ENCODE measurements around the gene FAM107B. TPM values are rescaled to one million over a fixed set of nuclear protein-coding genes. Genes with fewer than 3 reads are reported as not detected.

The FAM107B gene
- total and polyA plus RNA-seq, 2 donors (not counting 3 experiments of a cell fraction or from before 2014, with no cell fraction given), result 39.2 to 176 TPM

GRCh38 chr10:14617852-14618251, 156.8 kb downstream of the FAM107B start:
- Histone ChIP-seq H3K4me3 (replicated peaks in 1 of 3; ENCODE audit: insufficient read depth in 1 of 3, low read depth in 1 of 3, low read length in 3 of 3) (no peak overlapping the region), H2AFZ (ENCODE audit: low read depth, low read length) (no peak overlapping the region), H3K9me1 (replicated peaks; ENCODE audit: control insufficient read depth, extremely low read depth, insufficient read depth, low read length) (no peaks in the 10 kb centered on the region), H3K4me1 (ENCODE audit: control insufficient read depth, extremely low read depth, insufficient read depth, low read length) (peaks cover 21% of the 10 kb centered on the region), H3K27ac (ENCODE audit: insufficient read depth, low read depth, low read length) (no peak overlapping the region), H3K79me2 (ENCODE audit: control insufficient read depth, insufficient read depth, low read length) (no peaks in the 10 kb centered on the region), H3K9me3 (replicated peaks; ENCODE audit: control insufficient read depth, insufficient read depth, low read length) (no peaks in the 10 kb centered on the region), H4K20me1 (replicated peaks; ENCODE audit: control insufficient read depth, extremely low read depth, insufficient read depth, low read length) (no peaks in the 10 kb centered on the region), H3K9ac (replicated peaks; ENCODE audit: extremely low read depth, insufficient read depth, low read length) (no peak overlapping the region), H3K27me3 (ENCODE audit: control insufficient read depth in 2 of 2, insufficient read depth in 2 of 2, low read length in 2 of 2) (no peaks in the 10 kb centered on the region), H3K36me3 (ENCODE audit: control insufficient read depth in 2 of 2, extremely low read depth in 1 of 2, insufficient read depth in 2 of 2, low read length in 2 of 2) (no peaks in the 10 kb centered on the region), H3K4me2 (ENCODE audit: insufficient read depth, low read length) (no peak overlapping the region)
- CTCF ChIA-PET, result interaction anchor here (0.7 to 1.3 kb wide), 2 partner anchors 10 to 318 kb away, joined by 3 to 4 read pairs; no protein-coding TSS in a partner anchor
- TF ChIP-seq MAX (IDR thresholded peaks at IDR 0.05; ENCODE audit: insufficient read depth, insufficient read length), result no peak
- TF ChIP-seq, protein P1, sequence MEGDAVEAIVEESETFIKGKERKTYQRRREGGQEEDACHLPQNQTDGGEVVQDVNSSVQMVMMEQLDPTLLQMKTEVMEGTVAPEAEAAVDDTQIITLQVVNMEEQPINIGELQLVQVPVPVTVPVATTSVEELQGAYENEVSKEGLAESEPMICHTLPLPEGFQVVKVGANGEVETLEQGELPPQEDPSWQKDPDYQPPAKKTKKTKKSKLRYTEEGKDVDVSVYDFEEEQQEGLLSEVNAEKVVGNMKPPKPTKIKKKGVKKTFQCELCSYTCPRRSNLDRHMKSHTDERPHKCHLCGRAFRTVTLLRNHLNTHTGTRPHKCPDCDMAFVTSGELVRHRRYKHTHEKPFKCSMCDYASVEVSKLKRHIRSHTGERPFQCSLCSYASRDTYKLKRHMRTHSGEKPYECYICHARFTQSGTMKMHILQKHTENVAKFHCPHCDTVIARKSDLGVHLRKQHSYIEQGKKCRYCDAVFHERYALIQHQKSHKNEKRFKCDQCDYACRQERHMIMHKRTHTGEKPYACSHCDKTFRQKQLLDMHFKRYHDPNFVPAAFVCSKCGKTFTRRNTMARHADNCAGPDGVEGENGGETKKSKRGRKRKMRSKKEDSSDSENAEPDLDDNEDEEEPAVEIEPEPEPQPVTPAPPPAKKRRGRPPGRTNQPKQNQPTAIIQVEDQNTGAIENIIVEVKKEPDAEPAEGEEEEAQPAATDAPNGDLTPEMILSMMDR (IDR thresholded peaks at IDR 0.05; ENCODE audit: extremely low read depth in 1 of 2, insufficient read depth in 1 of 2, low read depth in 1 of 2, low read length in 2 of 2), result peak in 1 of 2 donors; percentile 5
- TF ChIP-seq JUN (IDR thresholded peaks at IDR 0.05; ENCODE audit: borderline replicate concordance, insufficient read depth, insufficient read length, low read depth), result no peak
- TF ChIP-seq MYC (IDR thresholded peaks at IDR 0.05; ENCODE audit: low read depth, low read length), result no peak
- dilution Hi-C loops (cut with MboI; ENCODE audit: extremely low pct_ligation_motif_present, low sequenced_read_pairs) (no loop called here), intact Hi-C loops (cut with micrococcal nuclease) (no loop called here)
- BruUV-seq (replicated peaks), result no TSS peak
- POLR2A ChIA-PET, result no interaction called here
- DNase-seq (ENCODE audit: low read depth, low spot score) (no peak), FAIRE-seq (no peak)

Measured in endothelial cell of umbilical vein (primary cell).